COLO668 (cell line): ENCODE measurements around the gene PCNT.
"Not testable (repeated sequence)": the region's sequence is repeated elsewhere in the genome, so short reads cannot be mapped to it uniquely, and the experiment has no call there.

Source experiments
- DNase-seq: peaks from one replicate; lab custom pipeline; 2025; ENCODE audit not compliant: unreplicated experiment; lab: John Stamatoyannopoulos, UW

The PCNT gene

GRCh38 chr21:46307625-46308024, 16.3 kb upstream of the PCNT start:
- no peak for DNase-seq

GRCh38 chr21:46308431-46308830, 15.5 kb upstream of the PCNT start:
- no peak for DNase-seq

- not testable (repeated sequence) for DNase-seq
Observed at GRCh38 chr21:46310260-46310659, 13.7 kb upstream of the PCNT start.

- no peak for DNase-seq
Observed at GRCh38 chr21:46311568-46311967, 12.4 kb upstream of the PCNT start.

GRCh38 chr21:46312949-46313348, 11.0 kb upstream of the PCNT start:
- no peak for DNase-seq

- no peak for DNase-seq
Observed at GRCh38 chr21:46314441-46315020, 9.4 kb upstream of the PCNT start.

- no peak for DNase-seq
Observed at GRCh38 chr21:46316708-46317324, 7.1 kb upstream of the PCNT start.

GRCh38 chr21:46317710-46318463, 6.1 kb upstream of the PCNT start:
- DNase-seq, result peak; percentile 89

GRCh38 chr21:46318464-46318845, 5.5 kb upstream of the PCNT start:
- DNase-seq, result no peak

- DNase-seq, result no peak
Observed at GRCh38 chr21:46319186-46319585, 4.8 kb upstream of the PCNT start.

GRCh38 chr21:46320331-46320801, 3.6 kb upstream of the PCNT start:
- DNase-seq, result no peak

GRCh38 chr21:46322351-46323226, 1.4 kb upstream of the PCNT start:
- DNase-seq, result peak; percentile 42

- DNase-seq, result peak; percentile 48
Observed at GRCh38 chr21:46323227-46323709, 688 bp upstream of the PCNT start.

- DNase-seq, result peak; percentile 95
Observed at GRCh38 chr21:46324390-46325072, 575 bp downstream of the PCNT start.

- DNase-seq, result peak; percentile 66
Observed at GRCh38 chr21:46325073-46325912, 1.3 kb downstream of the PCNT start.

- peak; percentile 64 for DNase-seq
Observed at GRCh38 chr21:46326110-46326703, 2.3 kb downstream of the PCNT start.

- no peak for DNase-seq
Observed at GRCh38 chr21:46327711-46328110, 3.8 kb downstream of the PCNT start.

- no peak for DNase-seq
Observed at GRCh38 chr21:46328151-46328550, 4.2 kb downstream of the PCNT start.

GRCh38 chr21:46329796-46330195, 5.8 kb downstream of the PCNT start:
- DNase-seq, result no peak
